Gastrocnemius medialis (tissue), 4 donors: ENCODE data around the gene ZCCHC17. TPM values are rescaled to one million over a fixed set of nuclear protein-coding genes. Genes with fewer than 3 reads are reported as not detected.

Experiments
- ATAC-seq, 2 donors: fragments of 150-250 bp; one replicate each; pipeline ENCODE4 v1.9.1; 2016
- DNase-seq, 2 donors: peaks; one replicate each; pipeline ENCODE4 v3.0.0-alpha.2; 2019
- H3K27ac ChIP-seq, 4 donors: fragments of 200-600 bp; sonication (generic); 1 replicate in 1 of 4; 2 replicates in 3 of 4; pipeline ENCODE4 v1.5.1; 2016 to 2018; ENCODE audit warnings: mild to moderate bottlenecking in 2 of 4, moderate library complexity in 1 of 4
- H3K27me3 ChIP-seq, 3 donors: fragments of 200-600 bp; sonication (generic) in 2 of 3; 1 replicate in 1 of 3; 2 replicates in 2 of 3; pipeline versions ENCODE4 v1.5.1 to v1.6.0; 2016 to 2019; ENCODE audit warnings: mild to moderate bottlenecking in 1 of 3, moderate library complexity in 1 of 3
- H3K36me3 ChIP-seq, 2 donors: fragments of 200-600 bp; sonication (generic) in 1 of 2; one replicate each; pipeline ENCODE4 v1.5.1; 2017 to 2018
- H3K4me1 ChIP-seq, 2 donors: fragments of 200-600 bp; sonication (generic) in 1 of 2; one replicate each; pipeline ENCODE4 v1.5.1; 2016 to 2017; ENCODE audit warnings: mild to moderate bottlenecking in 2 of 2
- H3K4me3 ChIP-seq, 4 donors: fragments of 200-600 bp; sonication (generic) in 3 of 4; 1 replicate in 1 of 4; 2 replicates in 3 of 4; pipeline ENCODE4 v1.5.1; 2016 to 2019; ENCODE audit warnings: mild to moderate bottlenecking in 2 of 4
- H3K9me3 ChIP-seq, 3 donors: fragments of 200-600 bp; sonication (generic) in 2 of 3; 1 replicate in 1 of 3; 2 replicates in 2 of 3; pipeline ENCODE4 v1.5.1; 2016 to 2019
- POLR2A ChIP-seq, 2 donors: fragments of 450-650 bp; IDR thresholded peaks; one replicate each; pipeline ENCODE4 v1.6.1; 2017; ENCODE audit warnings: antibody characterized with exemption in 2 of 2, mild to moderate bottlenecking in 2 of 2, moderate library complexity in 2 of 2
- in situ Hi-C, 4 donors: fragments of 200-750 bp; cut with MboI; loops; one replicate each; pipeline versions ENCODE4 v1.15.0 to v1.8.0; 2017; ENCODE audit warnings: low sequenced_read_pairs in 4 of 4
- intact Hi-C: fragments of 100-400 bp; cut with DNase I; formaldehyde crosslinking; loops from one replicate; pipeline ENCODE4 v1.15.1; 2023; ENCODE audit warnings: low total_unique reads
- total RNA-seq, 4 donors: library from RNA; depleted of rRNA; stranded (reverse); fragments of >200 nt; gene quantifications; one replicate each; pipeline versions ENCODE4 v1.1.0 to v1.2.3, GENCODE V29; 2016
- TF ChIP-seq, protein P1 (sequence below), 5 experiments: fragments of 450-650 bp in 3 of 5; fragments of 200-600 bp in 2 of 5; sonication (generic) in 2 of 5; IDR thresholded peaks in 4 of 5; conservative IDR thresholded peaks in 1 of 5; 1 replicate in 4 of 5; 2 replicates in 1 of 5; pipeline ENCODE4 v1.5.1; 2016 to 2019; ENCODE audit warnings: antibody characterized with exemption in 5 of 5, mild to moderate bottlenecking in 3 of 5, moderate library complexity in 3 of 5

ZCCHC17 gene
- total RNA-seq, 4 donors from 2014 or later, result 14.0 to 26.8 (median 17.5) TPM

GRCh38 chr1:31310198-31310597 lies 13.4 kb downstream of the ZCCHC17 start:
- DNase-seq, result no peak
- no peak for TF ChIP-seq POLR2A (IDR thresholded peaks at IDR 0.05)
- TF ChIP-seq, protein P1, sequence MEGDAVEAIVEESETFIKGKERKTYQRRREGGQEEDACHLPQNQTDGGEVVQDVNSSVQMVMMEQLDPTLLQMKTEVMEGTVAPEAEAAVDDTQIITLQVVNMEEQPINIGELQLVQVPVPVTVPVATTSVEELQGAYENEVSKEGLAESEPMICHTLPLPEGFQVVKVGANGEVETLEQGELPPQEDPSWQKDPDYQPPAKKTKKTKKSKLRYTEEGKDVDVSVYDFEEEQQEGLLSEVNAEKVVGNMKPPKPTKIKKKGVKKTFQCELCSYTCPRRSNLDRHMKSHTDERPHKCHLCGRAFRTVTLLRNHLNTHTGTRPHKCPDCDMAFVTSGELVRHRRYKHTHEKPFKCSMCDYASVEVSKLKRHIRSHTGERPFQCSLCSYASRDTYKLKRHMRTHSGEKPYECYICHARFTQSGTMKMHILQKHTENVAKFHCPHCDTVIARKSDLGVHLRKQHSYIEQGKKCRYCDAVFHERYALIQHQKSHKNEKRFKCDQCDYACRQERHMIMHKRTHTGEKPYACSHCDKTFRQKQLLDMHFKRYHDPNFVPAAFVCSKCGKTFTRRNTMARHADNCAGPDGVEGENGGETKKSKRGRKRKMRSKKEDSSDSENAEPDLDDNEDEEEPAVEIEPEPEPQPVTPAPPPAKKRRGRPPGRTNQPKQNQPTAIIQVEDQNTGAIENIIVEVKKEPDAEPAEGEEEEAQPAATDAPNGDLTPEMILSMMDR (IDR thresholded peaks at IDR 0.05 in 4 of 5, conservative IDR thresholded peaks at IDR 0.05 in 1 of 5), result no peak
- no peaks in the 10 kb centered on the region for H3K9me3 ChIP-seq
- H3K4me1 ChIP-seq, result no peaks in the 10 kb centered on the region
- H3K36me3 ChIP-seq, result peaks cover 0 to 42% of the 10 kb centered on the region in 2 donors
- no peak overlapping the region for H3K27ac ChIP-seq
- in situ Hi-C loops (no loop called here), intact Hi-C loops (no loop called here)
- no peak for ATAC-seq
- H3K27me3 ChIP-seq, result no peaks in the 10 kb centered on the region
- H3K4me3 ChIP-seq, result no peak overlapping the region

- DNase-seq (no peak), ATAC-seq (no peak)
- intact Hi-C loops, result no loop called here
- in situ Hi-C loops, result no loop called here
- TF ChIP-seq, protein P1 (IDR thresholded peaks at IDR 0.05 in 4 of 5, conservative IDR thresholded peaks at IDR 0.05 in 1 of 5), result no peak
- TF ChIP-seq POLR2A (IDR thresholded peaks at IDR 0.05), result no peak
- Histone ChIP-seq H3K9me3 (no peaks in the 10 kb centered on the region), H3K4me1 (no peaks in the 10 kb centered on the region), H3K27me3 (no peaks in the 10 kb centered on the region), H3K36me3 (peaks cover 2 to 73% of the 10 kb centered on the region in 2 donors), H3K27ac (no peak overlapping the region), H3K4me3 (no peak overlapping the region)
These were observed 19.1 kb downstream of the ZCCHC17 start for GRCh38 chr1:31315902-31316301.

- peaks cover 2 to 63% of the 10 kb centered on the region in 2 donors for H3K36me3 ChIP-seq
- intact Hi-C loops (no loop called here), in situ Hi-C loops (no loop called here)
- H3K4me3 ChIP-seq, result no peak overlapping the region
- no peaks in the 10 kb centered on the region for H3K27me3 ChIP-seq
- TF ChIP-seq, protein P1 (IDR thresholded peaks at IDR 0.05 in 4 of 5, conservative IDR thresholded peaks at IDR 0.05 in 1 of 5), result no peak
- TF ChIP-seq POLR2A (IDR thresholded peaks at IDR 0.05), result no peak
- no peaks in the 10 kb centered on the region for H3K4me1 ChIP-seq
- no peaks in the 10 kb centered on the region for H3K9me3 ChIP-seq
- H3K27ac ChIP-seq, result no peak overlapping the region
- DNase-seq, result no peak
- ATAC-seq, result no peak
These were observed 21.3 kb downstream of the ZCCHC17 start for GRCh38 chr1:31318146-31318545.

GRCh38 chr1:31324093-31324492 lies 27.3 kb downstream of the ZCCHC17 start:
- intact Hi-C loops (no loop called here), in situ Hi-C loops (loop anchor here in 1 of 4 donors (10.0 kb wide), 1 partner anchor 211 kb away; no protein-coding TSS in a partner anchor)
- H3K4me3 ChIP-seq, result no peak overlapping the region
- no peaks in the 10 kb centered on the region for H3K27me3 ChIP-seq
- peaks cover 0 to 29% of the 10 kb centered on the region in 2 donors for H3K36me3 ChIP-seq
- ATAC-seq (no peak), DNase-seq (no peak)
- no peaks in the 10 kb centered on the region for H3K9me3 ChIP-seq
- H3K27ac ChIP-seq, result no peak overlapping the region
- TF ChIP-seq, protein P1 (IDR thresholded peaks at IDR 0.05 in 4 of 5, conservative IDR thresholded peaks at IDR 0.05 in 1 of 5), result no peak
- no peaks in the 10 kb centered on the region for H3K4me1 ChIP-seq

DNA sequence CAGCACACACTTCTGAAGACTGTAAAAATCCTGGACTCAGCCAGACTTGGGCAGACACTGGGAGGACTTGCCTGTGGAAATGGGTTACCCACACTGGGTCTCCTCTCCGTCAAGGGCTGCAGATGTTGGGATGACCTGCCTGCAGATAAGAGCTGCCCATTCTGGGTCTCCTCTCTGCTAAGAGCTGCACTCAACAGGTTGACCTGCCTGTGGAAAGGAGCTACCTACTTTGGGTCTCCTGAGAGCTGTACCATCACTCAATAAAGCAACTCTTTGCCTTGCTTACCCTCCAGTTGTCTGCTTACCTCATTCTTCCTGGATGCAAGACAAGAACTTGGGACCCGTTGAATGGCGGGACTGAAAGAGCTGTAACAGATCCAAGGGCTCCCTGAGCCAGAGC lies 28.2 kb downstream of the ZCCHC17 start:
- Histone ChIP-seq H3K4me3 (no peak overlapping the region), H3K4me1 (no peaks in the 10 kb centered on the region), H3K27me3 (no peaks in the 10 kb centered on the region), H3K27ac (no peak overlapping the region), H3K36me3 (peaks cover 0 to 21% of the 10 kb centered on the region in 2 donors), H3K9me3 (no peaks in the 10 kb centered on the region)
- in situ Hi-C loops (loop anchor here in 1 of 4 donors (10.0 kb wide), 1 partner anchor 210 kb away; no protein-coding TSS in a partner anchor), intact Hi-C loops (no loop called here)
- no peak for DNase-seq
- no peak for ATAC-seq
- TF ChIP-seq POLR2A (IDR thresholded peaks at IDR 0.05), result no peak
- TF ChIP-seq, protein P1 (IDR thresholded peaks at IDR 0.05 in 4 of 5, conservative IDR thresholded peaks at IDR 0.05 in 1 of 5), result no peak
